Upper lobe of right lung (tissue), 1 donor: ENCODE measurements around the gene MIS12. TPM values are rescaled to one million over a fixed set of nuclear protein-coding genes. Genes with fewer than 3 reads are reported as not detected.

ENCODE experiments used
- ATAC-seq: fragments of 200-7000 bp; cut with Tn5 transposase; one replicate; pipeline ENCODE4 v1.9.1; 2020; ENCODE audit warnings: mild to moderate bottlenecking, moderate library complexity
- DNase-seq: peaks from one replicate; pipeline ENCODE4 v3.0.0-alpha.2; 2020
- H3K27ac ChIP-seq: fragments of 200-600 bp; one replicate; pipeline ENCODE4 v1.8.0; 2022
- H3K27me3 ChIP-seq: fragments of 200-600 bp; one replicate; pipeline ENCODE4 v1.8.0; 2022; ENCODE audit warnings: mild to moderate bottlenecking
- H3K36me3 ChIP-seq: fragments of 200-600 bp; one replicate; pipeline ENCODE4 v1.8.0; 2022
- H3K4me1 ChIP-seq: fragments of 200-600 bp; one replicate; pipeline ENCODE4 v1.8.0; 2022
- H3K4me3 ChIP-seq: fragments of 200-600 bp; one replicate; pipeline ENCODE4 v1.8.0; 2022; ENCODE audit warnings: mild to moderate bottlenecking
- H3K9me3 ChIP-seq: fragments of 200-600 bp; one replicate; pipeline ENCODE4 v1.8.0; 2022
- intact Hi-C: fragments of 100-400 bp; cut with DNase I; formaldehyde crosslinking; loops from one replicate; pipeline ENCODE4 v1.11.0; 2022
- total RNA-seq: library from RNA; stranded (reverse); fragmentation: NEBNext Ultra II Directional; extraction: Animal tissue kit (Norgen Biotek cat#: 25700); gene quantifications from one replicate; pipeline ENCODE4 v1.2.1, GENCODE V29; 2021
- TF ChIP-seq, protein P1 (sequence below): fragments of 200-600 bp; IDR thresholded peaks from one replicate; pipeline ENCODE4 v1.8.0; 2022; ENCODE audit warnings: antibody characterized with exemption
- donor health status: DM: no; HTN: yes; CAD: no; lungs with severe emphysema.

The MIS12 gene
- total RNA-seq, 1 donor from 2014 or later: 17.0 TPM

DNA sequence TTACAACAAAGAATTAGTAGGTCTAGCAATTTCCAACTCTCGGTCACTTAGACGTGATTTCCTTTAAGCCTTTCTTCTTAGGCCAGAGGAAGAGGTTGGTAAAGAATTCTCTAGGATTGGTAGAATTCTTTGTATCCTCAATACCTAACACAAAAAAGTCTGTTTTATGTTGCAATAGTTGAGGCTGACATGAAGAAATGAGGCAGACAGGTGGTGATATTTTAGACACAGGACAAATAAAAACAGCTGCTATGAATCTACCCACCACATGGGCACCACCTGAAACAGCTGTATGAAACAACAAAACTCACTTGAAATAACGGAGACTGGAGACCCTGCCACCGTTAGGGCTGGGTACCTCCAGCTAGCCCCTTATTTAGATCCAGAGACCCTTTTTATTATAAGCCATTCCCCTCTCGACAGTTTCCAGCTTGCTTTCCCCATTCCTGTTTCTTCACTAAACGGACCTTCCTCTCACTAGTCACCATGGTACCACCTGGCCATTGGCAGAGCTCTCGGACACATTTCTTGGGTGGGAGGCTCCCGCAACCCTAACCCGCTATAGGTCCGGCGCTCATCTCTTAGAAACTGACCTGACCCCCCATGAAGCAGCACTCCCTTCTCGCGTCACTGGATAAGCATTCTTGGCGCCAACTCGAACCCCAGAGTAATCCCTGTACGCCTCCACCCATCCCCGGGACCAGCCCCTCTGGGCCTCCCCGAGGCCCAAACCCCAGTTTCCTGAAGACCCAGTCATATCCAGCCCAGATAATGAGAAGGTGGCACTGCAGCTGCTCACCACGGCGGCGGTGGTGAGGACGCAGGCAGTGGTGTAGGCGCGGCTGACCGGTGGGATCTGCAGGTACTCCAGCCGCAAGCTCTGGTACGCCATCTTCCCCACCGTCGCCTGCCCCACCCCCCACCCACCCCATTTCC, 828 bp upstream of the MIS12 start, which contains the start of gene DERL2:
Gene DERL2, minus strand, starts transcription at position 909 of the 936 bp plus-strand sequence. Its CDS starts 17 bp downstream, at position 892.
- Histone ChIP-seq H3K27me3 (no peaks in the 10 kb centered on the region), H3K4me3 (peak within 1 kb of the TSS; percentile 99), H3K4me1 (peaks cover 21% of the 10 kb centered on the region), H3K27ac (peak within 1 kb of the TSS; percentile 100), H3K9me3 (no peaks in the 10 kb centered on the region), H3K36me3 (peaks cover 66% of the 10 kb centered on the region)
- ATAC-seq: peak; percentile 17
- DNase-seq: no peak
- TF ChIP-seq, protein P1, sequence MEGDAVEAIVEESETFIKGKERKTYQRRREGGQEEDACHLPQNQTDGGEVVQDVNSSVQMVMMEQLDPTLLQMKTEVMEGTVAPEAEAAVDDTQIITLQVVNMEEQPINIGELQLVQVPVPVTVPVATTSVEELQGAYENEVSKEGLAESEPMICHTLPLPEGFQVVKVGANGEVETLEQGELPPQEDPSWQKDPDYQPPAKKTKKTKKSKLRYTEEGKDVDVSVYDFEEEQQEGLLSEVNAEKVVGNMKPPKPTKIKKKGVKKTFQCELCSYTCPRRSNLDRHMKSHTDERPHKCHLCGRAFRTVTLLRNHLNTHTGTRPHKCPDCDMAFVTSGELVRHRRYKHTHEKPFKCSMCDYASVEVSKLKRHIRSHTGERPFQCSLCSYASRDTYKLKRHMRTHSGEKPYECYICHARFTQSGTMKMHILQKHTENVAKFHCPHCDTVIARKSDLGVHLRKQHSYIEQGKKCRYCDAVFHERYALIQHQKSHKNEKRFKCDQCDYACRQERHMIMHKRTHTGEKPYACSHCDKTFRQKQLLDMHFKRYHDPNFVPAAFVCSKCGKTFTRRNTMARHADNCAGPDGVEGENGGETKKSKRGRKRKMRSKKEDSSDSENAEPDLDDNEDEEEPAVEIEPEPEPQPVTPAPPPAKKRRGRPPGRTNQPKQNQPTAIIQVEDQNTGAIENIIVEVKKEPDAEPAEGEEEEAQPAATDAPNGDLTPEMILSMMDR: no peak
- intact Hi-C loops: no loop called here

DNA sequence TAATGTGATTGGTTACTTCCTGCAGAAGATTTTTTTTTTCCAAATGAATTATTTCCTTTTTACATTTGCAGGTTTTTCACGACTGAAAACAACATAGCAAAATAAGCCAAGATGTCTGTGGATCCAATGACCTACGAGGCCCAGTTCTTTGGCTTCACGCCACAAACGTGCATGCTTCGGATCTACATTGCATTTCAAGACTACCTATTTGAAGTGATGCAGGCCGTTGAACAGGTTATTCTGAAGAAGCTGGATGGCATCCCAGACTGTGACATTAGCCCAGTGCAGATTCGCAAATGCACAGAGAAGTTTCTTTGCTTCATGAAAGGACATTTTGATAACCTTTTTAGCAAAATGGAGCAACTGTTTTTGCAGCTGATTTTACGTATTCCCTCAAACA, 2.4 kb downstream of the MIS12 start:
- DNase-seq (no peak), ATAC-seq (no peak)
- Histone ChIP-seq H3K36me3 (peaks cover 37% of the 10 kb centered on the region), H3K4me3 (no peak overlapping the region), H3K27ac (no peak overlapping the region), H3K4me1 (peaks cover 21% of the 10 kb centered on the region), H3K27me3 (no peaks in the 10 kb centered on the region), H3K9me3 (no peaks in the 10 kb centered on the region)
- intact Hi-C loops: no loop called here
- TF ChIP-seq, protein P1: no peak

DNA sequence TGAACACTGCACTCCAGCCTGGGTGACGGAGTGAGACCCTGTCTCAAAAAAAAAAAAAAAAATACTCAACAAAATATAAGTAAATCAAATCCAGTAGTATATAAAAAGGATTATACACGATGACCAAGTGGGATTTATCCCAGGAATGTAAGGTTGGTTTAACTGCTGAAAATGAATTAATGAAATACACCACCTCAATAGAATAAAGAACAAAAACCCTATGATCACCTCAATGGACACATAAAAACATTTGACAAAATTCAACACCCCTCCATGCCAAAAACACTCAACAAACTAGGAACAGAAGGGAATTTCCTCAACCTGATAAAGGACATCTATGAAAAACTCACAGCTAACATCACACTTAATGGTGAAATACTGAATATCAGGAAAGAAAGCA, 6.6 kb downstream of the MIS12 start:
- no peaks in the 10 kb centered on the region for H3K9me3 ChIP-seq
- H3K36me3 ChIP-seq: peaks cover 29% of the 10 kb centered on the region
- no peaks in the 10 kb centered on the region for H3K27me3 ChIP-seq
- no peak overlapping the region for H3K27ac ChIP-seq
- H3K4me3 ChIP-seq: no peak overlapping the region
- H3K4me1 ChIP-seq: peaks cover 4% of the 10 kb centered on the region
- intact Hi-C loops: no loop called here
- DNase-seq: no peak
- no peak for ATAC-seq
- TF ChIP-seq, protein P1: no peak

DNA sequence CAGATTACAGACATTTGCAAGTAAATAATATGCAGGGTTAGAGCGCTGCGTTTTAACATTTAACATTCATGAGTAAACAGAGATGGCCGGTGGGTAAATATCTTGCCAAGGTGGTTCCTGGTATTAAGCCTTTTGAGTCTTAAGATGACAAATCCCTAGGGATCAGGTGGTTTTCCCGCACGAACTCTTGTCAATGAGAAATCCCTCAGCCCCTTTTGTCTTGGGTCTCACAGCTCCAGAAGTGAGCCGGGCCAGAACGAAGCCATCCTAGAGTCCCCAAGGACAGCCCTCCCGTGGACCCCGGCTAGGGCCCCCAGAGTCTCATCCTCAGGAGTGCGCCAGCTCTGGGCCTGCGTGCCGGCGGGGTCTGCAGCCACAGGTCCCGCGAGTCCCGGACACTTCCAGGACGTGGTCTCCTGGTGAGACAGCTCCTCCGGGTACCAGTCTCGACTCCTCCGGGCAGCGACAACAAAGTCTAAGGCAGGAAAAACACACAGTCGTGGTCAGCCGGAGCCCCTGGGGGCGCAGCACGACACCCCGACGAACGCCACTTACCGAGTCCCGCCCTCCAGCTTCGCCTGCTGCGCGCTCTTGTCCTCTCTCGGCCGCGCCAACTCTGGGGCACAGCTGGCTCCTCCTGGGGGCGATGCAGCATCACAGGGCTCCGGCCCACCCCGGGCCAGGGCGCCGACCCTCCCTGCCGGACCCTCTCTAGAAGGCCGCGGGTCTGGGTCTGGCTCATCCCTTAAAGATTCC, 13.3 kb downstream of the MIS12 start:
- DNase-seq: no peak
- H3K4me3 ChIP-seq: peak overlapping the region; percentile 46
- TF ChIP-seq, protein P1: no peak
- H3K27me3 ChIP-seq: peaks cover 6% of the 10 kb centered on the region
- H3K4me1 ChIP-seq: peaks cover 2% of the 10 kb centered on the region
- H3K9me3 ChIP-seq: no peaks in the 10 kb centered on the region
- H3K36me3 ChIP-seq: no peaks in the 10 kb centered on the region
- no peak for ATAC-seq
- H3K27ac ChIP-seq: no peak overlapping the region
- intact Hi-C loops: no loop called here

DNA sequence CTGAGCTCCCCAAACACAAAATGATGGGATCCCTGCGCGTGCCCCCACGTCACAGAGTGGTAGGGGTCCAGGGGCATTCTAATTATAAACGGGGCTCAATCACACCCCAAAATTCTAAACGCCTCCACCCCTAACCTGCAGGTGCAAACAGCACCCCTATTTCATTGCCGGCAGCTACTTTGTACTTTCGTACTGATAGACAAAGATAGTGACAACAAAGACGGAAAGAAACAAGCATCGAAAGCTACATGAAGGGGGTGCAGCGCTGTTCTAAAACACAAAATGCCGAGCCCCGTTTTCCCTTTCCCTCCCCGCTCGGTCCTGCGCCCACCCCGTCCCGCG, 13.9 kb downstream of the MIS12 start:
- ATAC-seq (no peak), DNase-seq (no peak)
- intact Hi-C loops: no loop called here
- no peaks in the 10 kb centered on the region for H3K9me3 ChIP-seq
- TF ChIP-seq, protein P1: no peak
- H3K27ac ChIP-seq: no peak overlapping the region
- peak overlapping the region; percentile 46 for H3K4me3 ChIP-seq
- H3K36me3 ChIP-seq: no peaks in the 10 kb centered on the region
- H3K27me3 ChIP-seq: peaks cover 6% of the 10 kb centered on the region
- H3K4me1 ChIP-seq: peaks cover 2% of the 10 kb centered on the region
